ENCODE data around the gene ZNF195.
"Not testable (repeated sequence)": the region's sequence is repeated elsewhere in the genome, so short reads cannot be mapped to it uniquely, and the experiment has no call there.

Gene ZNF195

GRCh38 chr11:3346587-3346986 lies 32.4 kb downstream of the ZNF195 start:
- DNase-seq = no peak

- DNase-seq = no peak
Observed at GRCh38 chr11:3345736-3346135, 33.2 kb downstream of the ZNF195 start.

- no peak for DNase-seq
Observed at GRCh38 chr11:3344327-3345174, 34.4 kb downstream of the ZNF195 start.

- DNase-seq = no peak
Observed at GRCh38 chr11:3342709-3343108, 36.2 kb downstream of the ZNF195 start.

- no peak for DNase-seq
Observed at GRCh38 chr11:3341298-3341697, 37.6 kb downstream of the ZNF195 start.

GRCh38 chr11:3340025-3340424 lies 38.9 kb downstream of the ZNF195 start:
- no peak for DNase-seq

- DNase-seq = no peak
Observed at GRCh38 chr11:3339340-3339624, 39.7 kb downstream of the ZNF195 start.

GRCh38 chr11:3338569-3339339 lies 40.2 kb downstream of the ZNF195 start:
- no peak for DNase-seq

GRCh38 chr11:3336420-3336819 lies 42.5 kb downstream of the ZNF195 start:
- DNase-seq = not testable (repeated sequence)

GRCh38 chr11:3333157-3333556 lies 45.8 kb downstream of the ZNF195 start:
- DNase-seq = not testable (repeated sequence)

- not testable (repeated sequence) for DNase-seq
Observed at GRCh38 chr11:3331078-3331477, 47.9 kb downstream of the ZNF195 start.

GRCh38 chr11:3330064-3330463 lies 48.9 kb downstream of the ZNF195 start:
- DNase-seq = not testable (repeated sequence)

GRCh38 chr11:3328503-3328902 lies 50.4 kb downstream of the ZNF195 start:
- not testable (repeated sequence) for DNase-seq

GRCh38 chr11:3326450-3326849 lies 52.5 kb downstream of the ZNF195 start:
- not testable (repeated sequence) for DNase-seq

- not testable (repeated sequence) for DNase-seq
Observed at GRCh38 chr11:3324724-3325123, 54.2 kb downstream of the ZNF195 start.
